PC-3 (cell line): ENCODE results near the gene MFAP2. TPM values are rescaled to one million over a fixed set of nuclear protein-coding genes. Genes with fewer than 3 reads are reported as not detected.

Experiments used
- ATAC-seq: fragments of 200-7000 bp; cut with Tn5 transposase; 2 replicates; pipeline ENCODE4 v1.9.1; 2020; ENCODE audit warnings: mild to moderate bottlenecking, moderate library complexity
- BruUV-seq: library from RNA; stranded (reverse); fragments of 400-500 nt; replicated peaks from 2 replicates; lab custom pipeline; 2021; lab: Mats Ljungman, UMichigan
- CTCF ChIA-PET: fragments of 300-600 bp; sonication (Branson Sonifier 250); formaldehyde crosslinking; loops from one replicate; lab custom pipeline; 2022; ENCODE audit warnings: antibody characterized with exemption; lab: Charles Lee
- POLR2A ChIA-PET: fragments of 300-600 bp; sonication (Branson Sonifier 250); formaldehyde crosslinking; loops from one replicate; lab custom pipeline; 2022; ENCODE audit warnings: antibody characterized with exemption; ENCODE audit not compliant: unreplicated experiment; lab: Charles Lee
- DNase-seq: peaks from one replicate; pipeline ENCODE4 v3.0.0-alpha.2; 2015
- H2AFZ ChIP-seq: fragments of 300-600 bp; sonication (generic); 2 replicates; pipeline ENCODE4 v1.6.0; 2016; ENCODE audit warnings: antibody characterized with exemption, low read length
- H3F3A ChIP-seq: fragments of 300-600 bp; sonication (generic); one replicate; pipeline ENCODE4 v1.6.0; 2017; ENCODE audit warnings: antibody characterized with exemption, low read length, control low read depth, mild to moderate bottlenecking; ENCODE audit not compliant: unreplicated experiment
- H3K27ac ChIP-seq: fragments of 300-600 bp; sonication (generic); 2 replicates; pipeline ENCODE4 v1.5.1; 2016; ENCODE audit warnings: mild to moderate bottlenecking, low read length
- H3K27me3 ChIP-seq: fragments of 300-600 bp; sonication (generic); 2 replicates; pipeline ENCODE4 v1.6.1; 2016; ENCODE audit warnings: low read length, mixed read lengths
- H3K36me3 ChIP-seq: fragments of 300-600 bp; sonication (generic); 2 replicates; pipeline ENCODE4 v1.6.1; 2016; ENCODE audit warnings: low read depth, mixed run types, low read length, mixed read lengths
- H3K4me1 ChIP-seq: fragments of 300-600 bp; sonication (generic); 2 replicates; pipeline ENCODE4 v1.5.1; 2016; ENCODE audit warnings: low read length; ENCODE audit not compliant: insufficient read depth
- H3K4me2 ChIP-seq: fragments of 300-600 bp; sonication (generic); 2 replicates; pipeline ENCODE4 v1.6.0; 2016; ENCODE audit warnings: low read length
- H3K4me3 ChIP-seq: fragments of 300-600 bp; sonication (generic); 2 replicates; pipeline ENCODE4 v1.5.1; 2016; ENCODE audit warnings: mild to moderate bottlenecking, low read length, mixed read lengths
- H3K79me2 ChIP-seq: fragments of 300-600 bp; sonication (generic); 2 replicates; pipeline ENCODE4 v1.6.1; 2017; ENCODE audit warnings: low read length, mixed read lengths
- H3K9ac ChIP-seq: fragments of 300-600 bp; sonication (generic); 2 replicates; pipeline ENCODE4 v1.6.0; 2016; ENCODE audit warnings: mild to moderate bottlenecking, low read length
- H3K9me2 ChIP-seq: fragments of 300-600 bp; sonication (generic); replicated peaks from 2 replicates; pipeline ENCODE4 v1.6.1; 2016; ENCODE audit warnings: mixed run types, low read length, mixed read lengths
- H3K9me3 ChIP-seq: fragments of 300-600 bp; sonication (generic); 2 replicates; pipeline ENCODE4 v1.6.1; 2016; ENCODE audit warnings: low read length, mixed read lengths
- H4K20me1 ChIP-seq: fragments of 300-600 bp; sonication (generic); 2 replicates; pipeline ENCODE4 v1.6.1; 2016; ENCODE audit warnings: low read length, mixed read lengths
- CTCF ChIP-seq: fragments of 300-600 bp; sonication (generic); conservative IDR thresholded peaks from 2 replicates; pipeline ENCODE4 v1.5.1; 2017; ENCODE audit warnings: antibody characterized with exemption, low read depth, mild to moderate bottlenecking, low read length
- EZH2 ChIP-seq: fragments of 300-600 bp; sonication (generic); IDR thresholded peaks from one replicate; pipeline ENCODE4 v1.6.1; 2017; ENCODE audit warnings: antibody characterized with exemption, mild to moderate bottlenecking, low read length; ENCODE audit not compliant: unreplicated experiment
- EZH2phosphoT487 ChIP-seq: fragments of 300-600 bp; sonication (generic); IDR thresholded peaks from 2 replicates; pipeline ENCODE4 v1.6.1; 2018; ENCODE audit warnings: mild to moderate bottlenecking, antibody characterized with exemption, low read length, borderline replicate concordance
- intact Hi-C: fragments of 100-400 bp; cut with micrococcal nuclease; formaldehyde crosslinking; loops from 2 replicates; pipeline ENCODE4 v1.9.0; 2023
- total RNA-seq: library from RNA; depleted of rRNA; stranded (reverse); fragments of >200 nt; gene quantifications from 2 replicates; pipeline ENCODE4 v1.2.3, GENCODE V29; 2014; rRNA removed

The MFAP2 gene
- total RNA-seq, 1 experiment from 2014 or later = 1.8 TPM

DNA sequence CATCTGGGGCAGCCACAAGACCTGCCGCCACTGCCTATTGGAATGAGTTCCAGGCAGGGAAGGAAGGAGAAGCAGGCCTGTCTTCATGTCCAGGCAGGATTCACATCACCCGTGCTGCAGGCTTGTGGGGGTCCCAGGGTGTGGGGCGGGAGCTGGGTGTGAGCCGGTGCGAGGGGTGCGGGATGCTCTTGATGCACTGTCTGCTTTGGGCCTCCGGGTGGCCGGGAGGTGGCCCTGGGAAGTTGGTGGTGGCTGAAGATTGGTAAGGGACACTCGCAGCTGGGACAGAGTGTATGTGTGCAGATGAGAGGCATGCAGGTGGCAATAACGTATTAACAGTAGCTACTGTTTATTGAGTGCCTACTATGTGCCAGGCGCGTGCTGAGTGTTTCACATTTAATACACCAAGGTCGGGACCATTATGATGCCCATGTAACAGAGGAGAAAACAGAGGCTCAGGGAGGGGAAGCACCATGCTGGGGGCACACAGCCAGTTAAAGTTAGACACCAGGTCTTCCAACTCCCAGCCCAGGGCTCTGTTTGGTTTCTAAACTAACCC, 55.4 kb downstream of the MFAP2 start:
- intact Hi-C loops = no loop called here
- no TSS peak for BruUV-seq
- Histone ChIP-seq H3K9me3 (no peaks in the 10 kb centered on the region), H3K27me3 (no peaks in the 10 kb centered on the region), H3K36me3 (no peaks in the 10 kb centered on the region), H3K79me2 (no peaks in the 10 kb centered on the region), H3K9ac (no peak overlapping the region), H3F3A (no peaks in the 10 kb centered on the region), H3K9me2 (no peaks in the 10 kb centered on the region), H3K4me1 (no peaks in the 10 kb centered on the region), H3K27ac (no peak overlapping the region), H3K4me2 (no peak overlapping the region), H4K20me1 (no peaks in the 10 kb centered on the region), H3K4me3 (no peak overlapping the region), H2AFZ (no peak overlapping the region)
- no peak for DNase-seq
- CTCF ChIA-PET = no interaction called here
- no peak for TF ChIP-seq EZH2
- TF ChIP-seq CTCF = no peak; the same call in 1 of the 2 replicates
- no peak for TF ChIP-seq EZH2phosphoT487
- ATAC-seq = no peak
- POLR2A ChIA-PET = no interaction called here

Other genes with a start within 250 kb of the MFAP2 start
- under 0.01 TPM in 2 replicates for gene RNU1-4, start 240.1 kb downstream of the MFAP2 start, total RNA-seq
- gene RNU1-2, start 84.6 kb downstream of the MFAP2 start, total RNA-seq = under 0.01 TPM in 2 replicates
- 24.6 and 51.6 TPM in 2 replicates for gene CROCC, start 58.7 kb downstream of the MFAP2 start, total RNA-seq
- gene ATP13A2, start 31.3 kb upstream of the MFAP2 start, total RNA-seq = 48.4 and 51.9 TPM in 2 replicates
- 283 and 336 TPM in 2 replicates for gene SDHB, start 73.4 kb upstream of the MFAP2 start, total RNA-seq
- gene PADI2, start 138.8 kb upstream of the MFAP2 start, total RNA-seq = 2.4 and 3.2 TPM in 2 replicates
- gene PADI1, start 224.5 kb upstream of the MFAP2 start, total RNA-seq = 0.35 and 0.73 TPM in 2 replicates